ENCODE data around the gene IDS.
"Not testable (repeated sequence)": the region's sequence is repeated elsewhere in the genome, so short reads cannot be mapped to it uniquely, and the experiment has no call there.

GRCh38 chrX:149488008-149488407 is 17.1 kb downstream of the IDS start:
- TF ChIP-seq, protein P1, sequence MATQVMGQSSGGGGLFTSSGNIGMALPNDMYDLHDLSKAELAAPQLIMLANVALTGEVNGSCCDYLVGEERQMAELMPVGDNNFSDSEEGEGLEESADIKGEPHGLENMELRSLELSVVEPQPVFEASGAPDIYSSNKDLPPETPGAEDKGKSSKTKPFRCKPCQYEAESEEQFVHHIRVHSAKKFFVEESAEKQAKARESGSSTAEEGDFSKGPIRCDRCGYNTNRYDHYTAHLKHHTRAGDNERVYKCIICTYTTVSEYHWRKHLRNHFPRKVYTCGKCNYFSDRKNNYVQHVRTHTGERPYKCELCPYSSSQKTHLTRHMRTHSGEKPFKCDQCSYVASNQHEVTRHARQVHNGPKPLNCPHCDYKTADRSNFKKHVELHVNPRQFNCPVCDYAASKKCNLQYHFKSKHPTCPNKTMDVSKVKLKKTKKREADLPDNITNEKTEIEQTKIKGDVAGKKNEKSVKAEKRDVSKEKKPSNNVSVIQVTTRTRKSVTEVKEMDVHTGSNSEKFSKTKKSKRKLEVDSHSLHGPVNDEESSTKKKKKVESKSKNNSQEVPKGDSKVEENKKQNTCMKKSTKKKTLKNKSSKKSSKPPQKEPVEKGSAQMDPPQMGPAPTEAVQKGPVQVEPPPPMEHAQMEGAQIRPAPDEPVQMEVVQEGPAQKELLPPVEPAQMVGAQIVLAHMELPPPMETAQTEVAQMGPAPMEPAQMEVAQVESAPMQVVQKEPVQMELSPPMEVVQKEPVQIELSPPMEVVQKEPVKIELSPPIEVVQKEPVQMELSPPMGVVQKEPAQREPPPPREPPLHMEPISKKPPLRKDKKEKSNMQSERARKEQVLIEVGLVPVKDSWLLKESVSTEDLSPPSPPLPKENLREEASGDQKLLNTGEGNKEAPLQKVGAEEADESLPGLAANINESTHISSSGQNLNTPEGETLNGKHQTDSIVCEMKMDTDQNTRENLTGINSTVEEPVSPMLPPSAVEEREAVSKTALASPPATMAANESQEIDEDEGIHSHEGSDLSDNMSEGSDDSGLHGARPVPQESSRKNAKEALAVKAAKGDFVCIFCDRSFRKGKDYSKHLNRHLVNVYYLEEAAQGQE (IDR thresholded peaks at IDR 0.05; ENCODE audit: insufficient read depth in 1 of 2, low read depth in 2 of 2, low read length in 1 of 2) = not testable (repeated sequence)
- TF ChIP-seq, protein P2, sequence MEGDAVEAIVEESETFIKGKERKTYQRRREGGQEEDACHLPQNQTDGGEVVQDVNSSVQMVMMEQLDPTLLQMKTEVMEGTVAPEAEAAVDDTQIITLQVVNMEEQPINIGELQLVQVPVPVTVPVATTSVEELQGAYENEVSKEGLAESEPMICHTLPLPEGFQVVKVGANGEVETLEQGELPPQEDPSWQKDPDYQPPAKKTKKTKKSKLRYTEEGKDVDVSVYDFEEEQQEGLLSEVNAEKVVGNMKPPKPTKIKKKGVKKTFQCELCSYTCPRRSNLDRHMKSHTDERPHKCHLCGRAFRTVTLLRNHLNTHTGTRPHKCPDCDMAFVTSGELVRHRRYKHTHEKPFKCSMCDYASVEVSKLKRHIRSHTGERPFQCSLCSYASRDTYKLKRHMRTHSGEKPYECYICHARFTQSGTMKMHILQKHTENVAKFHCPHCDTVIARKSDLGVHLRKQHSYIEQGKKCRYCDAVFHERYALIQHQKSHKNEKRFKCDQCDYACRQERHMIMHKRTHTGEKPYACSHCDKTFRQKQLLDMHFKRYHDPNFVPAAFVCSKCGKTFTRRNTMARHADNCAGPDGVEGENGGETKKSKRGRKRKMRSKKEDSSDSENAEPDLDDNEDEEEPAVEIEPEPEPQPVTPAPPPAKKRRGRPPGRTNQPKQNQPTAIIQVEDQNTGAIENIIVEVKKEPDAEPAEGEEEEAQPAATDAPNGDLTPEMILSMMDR (IDR thresholded peaks at IDR 0.05) = not testable (repeated sequence)

Data from Panc1 (cell line).